Activated gamma-delta T cell treated with Interleukin-2 at 50 U/mL for 16 hours (primary cell): ENCODE data around the gene PPP3CA.

Experiments
- DNase-seq: peaks from one replicate; pipeline ENCODE4 v3.0.0-alpha.2; 2020

Gene PPP3CA

GRCh38 chr4:101329592-101329991, 17.7 kb downstream of the PPP3CA start:
- no peak for DNase-seq

GRCh38 chr4:101328063-101328602, 19.2 kb downstream of the PPP3CA start:
- peak; percentile 23 for DNase-seq

- no peak for DNase-seq
Measured at GRCh38 chr4:101326576-101326975, 20.8 kb downstream of the PPP3CA start.

DNA sequence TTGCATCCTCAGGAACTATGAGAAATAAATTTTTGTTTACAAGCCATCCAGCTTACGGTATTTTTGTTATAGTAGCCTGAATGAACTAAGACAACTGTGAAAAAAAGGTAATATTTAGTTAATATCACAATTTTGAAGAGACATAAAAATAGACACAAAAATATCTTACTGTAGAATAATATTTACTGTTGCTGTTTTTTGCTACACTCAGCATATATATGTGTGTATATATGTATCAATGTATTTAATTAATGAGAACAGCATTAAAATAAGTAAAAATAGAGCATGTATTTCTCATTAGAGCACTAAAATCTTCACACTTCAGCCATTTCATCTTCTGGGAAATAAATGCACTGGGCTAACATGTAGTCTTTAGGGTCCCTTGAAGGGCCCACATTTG, 24.6 kb downstream of the PPP3CA start:
- no peak for DNase-seq

DNA sequence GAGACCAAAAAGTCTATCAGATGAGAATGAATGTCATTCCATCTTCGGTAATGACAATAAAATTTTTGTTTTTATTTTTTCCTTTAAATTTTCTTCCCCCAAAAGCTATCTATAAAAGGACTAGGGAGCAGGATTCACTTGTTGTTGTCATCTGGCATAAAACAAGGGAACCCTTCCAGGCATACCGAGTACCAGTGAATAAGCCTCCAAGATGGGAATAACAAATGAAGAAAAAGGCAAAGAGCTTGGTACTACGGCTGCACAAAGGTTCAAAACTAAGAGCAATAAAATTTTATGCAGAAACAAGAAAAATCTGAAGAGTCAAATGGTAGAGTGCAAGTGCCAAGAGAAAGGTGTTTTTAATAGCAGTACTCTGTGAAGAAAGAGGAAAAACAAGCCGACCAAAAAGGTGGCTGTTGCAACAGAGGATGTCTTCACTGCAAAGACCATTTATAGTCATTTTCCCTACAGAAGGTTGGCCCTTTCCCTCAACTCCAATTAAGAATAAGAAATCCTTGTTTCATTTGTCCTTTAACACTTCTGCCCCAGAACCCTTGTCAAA, 25.8 kb downstream of the PPP3CA start:
- no peak for DNase-seq

GRCh38 chr4:101315786-101316185, 31.5 kb downstream of the PPP3CA start:
- DNase-seq = no peak

GRCh38 chr4:101315041-101315440, 32.3 kb downstream of the PPP3CA start:
- no peak for DNase-seq

GRCh38 chr4:101309925-101310324, 37.4 kb downstream of the PPP3CA start:
- no peak for DNase-seq

GRCh38 chr4:101307899-101308298, 39.4 kb downstream of the PPP3CA start:
- DNase-seq = no peak

GRCh38 chr4:101306764-101307615, 40.3 kb downstream of the PPP3CA start:
- no peak for DNase-seq

DNA sequence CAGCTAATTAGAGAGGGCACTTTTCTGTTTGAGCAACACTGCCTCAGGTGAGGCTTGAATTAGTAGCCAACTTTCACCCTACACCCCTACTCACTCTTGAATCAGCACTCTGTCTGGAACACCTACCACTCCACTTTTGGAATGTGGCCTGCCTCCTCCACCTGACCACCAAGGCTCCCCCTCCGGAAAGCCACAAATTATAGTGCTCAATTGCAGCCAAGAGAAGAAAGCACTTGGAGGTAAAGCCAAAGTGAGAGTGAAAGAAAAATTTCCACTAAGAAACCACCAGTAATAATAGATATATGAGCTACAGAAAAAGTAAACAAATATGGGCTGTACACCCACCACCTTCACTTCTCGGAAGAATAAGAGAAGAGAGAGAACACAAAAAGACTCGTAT, 41.1 kb downstream of the PPP3CA start:
- no peak for DNase-seq

DNA sequence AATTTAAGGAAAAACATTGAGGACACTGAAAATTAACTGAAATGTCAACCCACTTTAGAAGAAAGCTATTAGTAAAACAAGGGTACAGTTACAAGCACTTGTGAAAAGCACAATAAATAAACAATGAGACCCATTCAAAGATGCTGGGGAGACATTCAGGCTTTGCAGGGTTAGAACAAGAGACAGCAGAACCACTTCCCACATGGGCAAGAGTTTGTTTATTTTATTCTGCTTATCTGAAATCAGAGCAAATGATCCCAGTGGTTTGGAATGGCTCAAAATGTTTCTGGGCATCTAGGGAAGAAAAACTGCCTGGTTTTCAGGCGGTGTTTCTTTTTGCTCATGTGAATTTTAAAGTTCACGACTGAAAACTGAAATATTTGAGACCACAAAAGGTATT, 42.4 kb downstream of the PPP3CA start:
- no peak for DNase-seq

- no peak for DNase-seq
Measured at GRCh38 chr4:101299899-101300540, 47.3 kb downstream of the PPP3CA start.

- DNase-seq = no peak
Measured at GRCh38 chr4:101299021-101299420, 48.3 kb downstream of the PPP3CA start.

DNA sequence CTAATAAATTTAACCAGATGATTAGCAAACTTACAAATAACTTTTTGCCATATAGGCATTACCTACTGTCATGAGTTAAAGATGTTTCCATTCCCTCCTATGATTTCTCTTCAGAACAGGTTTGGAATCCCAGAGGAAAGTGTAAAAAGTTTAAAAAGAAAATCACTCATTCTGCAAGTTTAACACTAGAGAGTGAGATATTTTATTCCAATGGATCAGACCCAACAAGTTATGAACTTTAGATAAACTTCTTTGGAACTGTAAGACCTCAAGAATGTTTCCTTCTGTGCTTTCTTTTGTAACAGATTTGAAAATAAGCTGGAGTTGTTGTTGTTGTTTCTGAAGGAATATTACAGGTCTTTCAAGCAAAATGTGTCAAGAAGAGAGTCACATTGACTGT, 51.6 kb downstream of the PPP3CA start:
- DNase-seq = no peak

DNA sequence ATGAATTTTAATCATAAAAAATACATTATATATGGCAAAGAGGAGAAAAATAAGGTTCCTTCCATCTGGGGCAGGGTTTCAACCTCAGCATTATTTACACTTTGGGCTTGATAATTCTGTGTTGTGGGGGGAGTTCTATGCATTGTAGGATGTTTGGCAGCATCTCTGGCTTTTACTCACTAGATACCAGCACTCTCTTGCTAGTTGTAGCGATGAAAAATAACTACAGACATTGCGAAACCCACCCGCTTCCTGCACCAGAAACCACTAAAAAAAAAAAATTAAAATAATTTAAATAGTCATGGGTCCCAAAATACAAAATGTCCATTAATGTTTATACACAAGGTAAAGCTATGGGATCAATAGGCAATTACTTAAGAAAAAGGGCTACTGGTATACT, 52.7 kb downstream of the PPP3CA start:
- no peak for DNase-seq

DNA sequence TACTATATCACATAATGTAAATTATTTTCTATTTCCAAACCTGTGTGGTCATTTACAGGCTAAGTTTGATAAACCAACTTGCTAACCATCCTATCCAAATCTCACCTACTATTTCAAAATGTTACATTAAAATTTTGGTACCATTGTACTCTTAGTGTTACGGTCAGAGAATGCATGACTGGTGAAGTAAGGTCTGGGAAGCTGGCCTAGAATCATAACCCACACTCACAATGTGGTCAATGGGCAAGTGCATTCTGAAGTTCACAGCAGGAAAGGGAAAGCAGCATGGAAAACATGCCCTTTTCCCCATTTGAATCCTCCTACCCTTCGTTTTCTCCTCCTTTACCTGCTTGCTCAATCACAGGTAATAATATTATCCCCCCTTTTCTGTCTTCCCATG, 54.4 kb downstream of the PPP3CA start:
- DNase-seq = no peak

DNA sequence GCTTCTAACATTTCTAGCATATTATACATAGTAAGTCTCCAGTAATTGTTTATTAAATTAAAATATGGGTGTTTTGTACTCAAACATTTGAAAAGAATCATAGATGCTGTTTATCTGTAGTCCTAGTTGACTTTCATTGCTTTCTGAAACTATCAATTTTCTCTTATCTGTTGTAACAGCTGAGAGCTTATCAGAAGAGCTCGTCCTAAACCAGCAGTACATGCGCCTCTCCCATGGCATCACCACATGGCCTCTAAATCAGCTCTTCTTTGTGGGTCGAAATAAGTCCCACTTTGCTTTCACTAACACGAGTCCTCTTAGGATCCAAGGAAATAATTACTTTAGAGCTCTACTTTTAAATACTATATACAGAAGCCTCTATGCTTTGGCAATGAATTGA, 55.1 kb downstream of the PPP3CA start:
- DNase-seq = no peak

DNA sequence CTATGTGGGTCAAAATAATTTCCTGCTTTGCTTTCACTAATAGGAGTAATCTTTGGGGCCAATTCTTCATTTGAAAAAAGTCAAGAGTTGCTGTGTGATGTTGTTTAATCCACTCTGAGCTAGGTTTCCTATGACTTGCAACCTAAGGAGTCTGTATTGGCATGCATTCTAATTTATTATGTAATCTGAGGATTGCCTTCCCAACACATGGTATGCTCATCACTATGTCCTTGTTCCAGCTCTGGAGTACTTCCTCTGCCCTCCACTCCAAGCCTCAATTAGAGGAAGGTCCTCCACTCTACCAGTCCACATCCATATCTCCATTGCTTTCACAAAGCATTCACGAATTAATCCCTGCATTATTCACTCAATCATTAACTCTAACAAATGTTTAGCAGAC, 56.1 kb downstream of the PPP3CA start:
- no peak for DNase-seq

- no peak for DNase-seq
Measured at GRCh38 chr4:101290654-101291053, 56.7 kb downstream of the PPP3CA start.

DNA sequence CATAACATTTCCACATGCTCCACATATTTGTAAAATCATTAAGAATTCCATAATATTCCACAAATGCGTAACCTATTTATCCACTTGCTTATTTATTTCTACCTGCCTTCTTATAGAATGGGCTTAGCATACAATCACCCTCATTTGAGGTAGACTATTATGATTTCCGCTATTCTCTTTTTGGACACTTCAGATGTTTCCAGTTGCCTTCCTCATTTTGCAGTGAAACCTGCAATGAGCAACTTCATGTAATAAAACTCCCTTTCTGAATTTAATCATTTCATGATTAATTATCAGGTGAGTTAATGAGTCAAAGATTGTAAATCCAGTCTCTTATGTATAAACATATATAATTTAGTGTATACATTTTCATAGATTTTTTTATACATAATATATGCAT, 58.0 kb downstream of the PPP3CA start:
- DNase-seq = no peak

DNA sequence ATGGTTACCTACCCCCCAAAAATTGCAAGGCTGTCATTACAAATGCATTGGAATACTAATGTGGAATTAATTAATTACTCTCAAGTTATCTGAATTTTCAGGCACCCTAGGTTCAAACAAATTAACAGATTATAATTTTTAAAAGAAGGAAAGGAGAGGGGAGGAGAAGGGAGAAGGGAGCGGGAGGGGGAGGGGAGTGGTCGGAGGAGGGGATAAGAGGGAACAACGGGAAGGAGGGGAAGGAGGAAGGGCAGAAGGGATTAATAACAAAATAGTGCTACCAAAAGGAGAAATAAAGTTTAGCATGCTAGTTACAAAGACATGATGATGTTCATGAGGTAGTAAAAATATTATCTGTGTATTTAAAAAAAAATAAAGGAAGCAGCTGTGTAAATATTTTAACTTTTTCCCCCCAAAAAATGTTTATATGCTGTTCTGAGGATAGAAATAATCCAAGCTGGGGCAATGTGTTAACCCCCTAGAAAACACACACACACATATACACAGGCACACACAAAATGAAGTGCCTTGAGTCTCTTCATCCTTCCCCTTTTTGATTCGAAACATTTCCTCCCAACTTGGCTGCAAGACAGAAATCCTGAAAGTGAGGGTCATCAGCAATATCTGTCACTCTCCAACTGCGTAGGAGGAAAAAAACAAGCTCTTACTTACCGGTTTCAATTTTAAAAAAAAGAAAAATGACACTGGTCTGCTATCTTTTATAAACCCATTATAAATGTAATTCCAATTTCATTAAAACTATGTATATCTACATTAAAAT, 58.8 kb downstream of the PPP3CA start:
- DNase-seq = no peak

GRCh38 chr4:101287324-101287723, 60.0 kb downstream of the PPP3CA start:
- DNase-seq = no peak
